MCF 10A (cell line): ENCODE data around the gene PIGC. TPM values are rescaled to one million over a fixed set of nuclear protein-coding genes. Genes with fewer than 3 reads are reported as not detected.

Experiments used
- Bru-seq: library from RNA; stranded (reverse); fragments of 400-500 nt; gene quantifications from one replicate; lab custom pipeline; 2021; lab: Mats Ljungman, UMichigan
- BruChase-seq, 2 experiments: library from RNA; stranded (reverse); fragments of 400-500 nt; gene quantifications; one replicate each; lab custom pipeline; 2021; lab: Mats Ljungman, UMichigan
- BruUV-seq: library from RNA; stranded (reverse); fragments of 400-500 nt; replicated peaks from 2 replicates; lab custom pipeline; 2021; lab: Mats Ljungman, UMichigan
- CTCF ChIA-PET: fragments of 300-600 bp; sonication (Branson Sonifier 250); formaldehyde crosslinking; extraction: SDS; loops from one replicate; lab custom pipeline; 2021; ENCODE audit warnings: antibody characterized with exemption, inconsistent platforms; lab: Yijun Ruan, JAX
- POLR2A ChIA-PET: fragments of 300-600, 350-650 bp; sonication (Branson Sonifier 250); formaldehyde crosslinking; extraction: SDS; loops from one replicate; lab custom pipeline; 2020; ENCODE audit warnings: antibody characterized with exemption, inconsistent platforms; lab: Yijun Ruan, JAX
- DNase-seq: peaks from one replicate; pipeline ENCODE4 v3.0.0-alpha.2; 2018; ENCODE audit not compliant: unreplicated experiment
- H3K27ac Mint-ChIP-seq: one replicate; pipeline ENCODE4 v1.8.0; 2022; ENCODE audit warnings: mild to moderate bottlenecking, low read depth, mixed read lengths; ENCODE audit not compliant: unreplicated experiment
- H3K27me3 Mint-ChIP-seq: one replicate; pipeline ENCODE4 v1.8.0; 2022; ENCODE audit warnings: mixed read lengths; ENCODE audit not compliant: insufficient read depth, unreplicated experiment
- H3K36me3 Mint-ChIP-seq: one replicate; pipeline ENCODE4 v1.8.0; 2022; ENCODE audit warnings: mild to moderate bottlenecking, moderate library complexity, mixed read lengths; ENCODE audit not compliant: insufficient read depth, unreplicated experiment
- H3K4me1 Mint-ChIP-seq: one replicate; pipeline ENCODE4 v1.8.0; 2022; ENCODE audit warnings: mixed read lengths; ENCODE audit not compliant: insufficient read depth, unreplicated experiment
- H3K4me3 Mint-ChIP-seq: one replicate; pipeline ENCODE4 v1.8.0; 2022; ENCODE audit warnings: mild to moderate bottlenecking, moderate library complexity, mixed read lengths; ENCODE audit not compliant: unreplicated experiment
- H3K9me3 Mint-ChIP-seq: one replicate; pipeline ENCODE4 v1.8.0; 2022; ENCODE audit warnings: mixed read lengths; ENCODE audit not compliant: unreplicated experiment
- intact Hi-C: fragments of 100-400 bp; cut with micrococcal nuclease; formaldehyde crosslinking; loops from 2 replicates; pipeline ENCODE4 v1.14.1; 2022
- long read RNA-seq: library from polyadenylated mRNA; stranded (forward); transcript quantifications from one replicate; pipeline ENCODE4 v2.0.0, GENCODE V29; 2022
- total RNA-seq: library from RNA; stranded (reverse); gene quantifications from 2 replicates; pipeline ENCODE4 v1.2.3, GENCODE V29; 2022
- TF ChIP-seq, protein P1 (sequence below): fragments of 200-600 bp; IDR thresholded peaks from one replicate; pipeline ENCODE4 v1.8.0; 2022; ENCODE audit warnings: antibody characterized with exemption, mild to moderate bottlenecking; ENCODE audit not compliant: unreplicated experiment

Gene PIGC
- total RNA-seq (20.2 and 23.1 TPM in 2 replicates), Bru-seq, nascent RNA (percentile 92 among the genes with signal in this experiment), BruChase-seq, experiment 1, labeled RNA remaining after a 6-hour chase (percentile 89 among the genes with signal in this experiment), BruChase-seq, experiment 2, labeled RNA remaining after a 2-hour chase (percentile 97 among the genes with signal in this experiment)
- long read RNA-seq, transcript PIGC-201 (2 exons, 1,447 nt), result major isoform, 41 of 53 reads
- long read RNA-seq, partial matches to known transcripts, result 2 of 53 reads
- long read RNA-seq, other reads (novel, unspliced or antisense), result 9 of 53 reads

- CTCF ChIA-PET, result interaction anchor here (0.6 to 10.2 kb wide), 56 partner anchors 10 to 1071 kb away, joined by 3 to 183 read pairs (median 4); partner anchors contain the start of genes C1orf105, DNM3 and SUCO
- POLR2A ChIA-PET, result interaction anchor here (0.7 to 1.6 kb wide), 14 partner anchors 9 to 276 kb away, joined by 3 to 4 read pairs (median 3); partner anchors contain the start of gene SUCO
- Mint-ChIP-seq H3K27me3 (no peaks in the 10 kb centered on the region), H3K4me1 (peaks cover 33% of the 10 kb centered on the region), H3K9me3 (no peaks in the 10 kb centered on the region), H3K36me3 (peaks cover 19% of the 10 kb centered on the region), H3K27ac (peak within 1 kb of the TSS; percentile 92), H3K4me3 (peak within 1 kb of the TSS; percentile 85)
- DNase-seq, result peak; percentile 93
- intact Hi-C loops, result loop anchor here (1.0 kb wide), 2 partner anchors 354 to 442 kb away; no protein-coding TSS in a partner anchor
- TSS peak; percentile 56 for BruUV-seq
- TF ChIP-seq, protein P1, sequence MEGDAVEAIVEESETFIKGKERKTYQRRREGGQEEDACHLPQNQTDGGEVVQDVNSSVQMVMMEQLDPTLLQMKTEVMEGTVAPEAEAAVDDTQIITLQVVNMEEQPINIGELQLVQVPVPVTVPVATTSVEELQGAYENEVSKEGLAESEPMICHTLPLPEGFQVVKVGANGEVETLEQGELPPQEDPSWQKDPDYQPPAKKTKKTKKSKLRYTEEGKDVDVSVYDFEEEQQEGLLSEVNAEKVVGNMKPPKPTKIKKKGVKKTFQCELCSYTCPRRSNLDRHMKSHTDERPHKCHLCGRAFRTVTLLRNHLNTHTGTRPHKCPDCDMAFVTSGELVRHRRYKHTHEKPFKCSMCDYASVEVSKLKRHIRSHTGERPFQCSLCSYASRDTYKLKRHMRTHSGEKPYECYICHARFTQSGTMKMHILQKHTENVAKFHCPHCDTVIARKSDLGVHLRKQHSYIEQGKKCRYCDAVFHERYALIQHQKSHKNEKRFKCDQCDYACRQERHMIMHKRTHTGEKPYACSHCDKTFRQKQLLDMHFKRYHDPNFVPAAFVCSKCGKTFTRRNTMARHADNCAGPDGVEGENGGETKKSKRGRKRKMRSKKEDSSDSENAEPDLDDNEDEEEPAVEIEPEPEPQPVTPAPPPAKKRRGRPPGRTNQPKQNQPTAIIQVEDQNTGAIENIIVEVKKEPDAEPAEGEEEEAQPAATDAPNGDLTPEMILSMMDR, result peak; percentile 87
Measured at GRCh38 chr1:172443666-172444453, at the start of gene PIGC. PIGC (minus strand) TSS chr1:172444069; CDS start chr1:172442622, 1,447 bp downstream.

DNA sequence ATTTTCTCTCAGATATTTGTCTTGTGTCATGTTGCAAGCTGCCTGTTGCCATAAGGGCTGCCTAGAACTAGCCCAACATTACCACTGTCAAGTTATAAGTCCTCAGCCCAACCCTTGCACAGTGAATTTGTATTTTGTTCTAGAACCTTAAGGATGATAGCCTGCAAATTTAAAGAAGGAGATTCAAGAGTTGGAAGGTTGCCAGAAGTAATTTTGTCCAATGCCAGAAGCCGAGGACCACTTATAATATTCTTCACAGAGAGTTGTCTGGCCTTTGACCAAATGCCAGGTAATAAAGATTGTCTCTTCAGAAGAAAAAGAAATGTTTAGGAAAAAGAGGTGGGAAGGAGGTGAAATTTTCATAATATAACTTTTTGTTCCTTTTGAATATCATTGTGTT lies 48.6 kb upstream of the PIGC start:
- intact Hi-C loops, result no loop called here
- BruUV-seq, result no TSS peak
- Mint-ChIP-seq H3K4me3 (no peak overlapping the region), H3K27ac (no peak overlapping the region), H3K4me1 (peaks cover 10% of the 10 kb centered on the region), H3K9me3 (no peaks in the 10 kb centered on the region), H3K36me3 (no peaks in the 10 kb centered on the region), H3K27me3 (peaks cover 27% of the 10 kb centered on the region)
- DNase-seq, result no peak
- POLR2A ChIA-PET, result no interaction called here
- TF ChIP-seq, protein P1, result no peak
- CTCF ChIA-PET, result interaction anchor here (0.6 to 0.7 kb wide), 3 partner anchors 25 to 979 kb away, joined by 3 read pairs; no protein-coding TSS in a partner anchor

DNA sequence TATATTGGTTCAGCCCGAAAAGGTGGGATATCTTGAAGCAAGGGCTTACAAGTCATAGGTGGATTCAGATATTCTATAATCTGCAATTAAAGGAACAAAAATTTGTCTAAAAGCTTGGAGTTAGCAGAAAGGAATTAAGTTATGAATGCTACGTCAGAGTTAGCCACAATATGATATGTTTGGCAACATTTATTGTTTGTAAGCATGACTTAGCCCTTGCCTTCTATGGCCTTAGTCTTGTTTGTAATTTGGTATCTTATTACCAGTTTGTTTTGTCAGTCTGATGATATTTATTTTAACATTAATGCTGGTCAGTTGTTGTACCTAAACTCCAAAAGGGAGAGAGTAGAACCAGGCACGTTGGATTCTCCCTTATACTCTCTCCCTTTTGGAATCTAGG lies 46.0 kb upstream of the PIGC start:
- TF ChIP-seq, protein P1, result no peak
- DNase-seq, result no peak
- ChIA-PET POLR2A (no interaction called here), CTCF (no interaction called here)
- H3K4me1 Mint-ChIP-seq, result no peaks in the 10 kb centered on the region
- H3K9me3 Mint-ChIP-seq, result no peaks in the 10 kb centered on the region
- H3K27me3 Mint-ChIP-seq, result peaks cover 45% of the 10 kb centered on the region
- no peak overlapping the region for H3K27ac Mint-ChIP-seq
- no peak overlapping the region for H3K4me3 Mint-ChIP-seq
- intact Hi-C loops, result no loop called here
- no peaks in the 10 kb centered on the region for H3K36me3 Mint-ChIP-seq
- no TSS peak for BruUV-seq

DNA sequence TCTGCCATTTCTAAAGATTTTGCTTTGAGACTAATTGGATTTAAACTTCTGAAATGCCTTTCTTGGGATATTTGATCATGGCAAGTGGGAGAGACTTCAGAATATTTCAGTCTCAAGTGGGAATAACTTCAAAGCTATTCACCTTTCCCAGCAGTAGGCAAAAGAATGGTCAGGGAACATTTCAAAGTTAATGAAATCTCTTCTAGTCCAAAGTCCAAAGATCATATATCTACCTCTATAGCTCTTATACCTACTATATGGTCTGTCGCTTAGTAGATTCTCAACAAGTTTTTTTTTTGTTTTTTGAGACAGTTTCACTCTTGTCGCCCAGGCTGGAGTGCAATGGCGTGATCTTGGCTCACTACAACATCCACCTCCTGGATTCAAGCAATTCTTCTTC lies 44.5 kb upstream of the PIGC start:
- Mint-ChIP-seq H3K9me3 (no peaks in the 10 kb centered on the region), H3K36me3 (no peaks in the 10 kb centered on the region), H3K4me1 (no peaks in the 10 kb centered on the region), H3K27ac (no peak overlapping the region), H3K27me3 (peaks cover 51% of the 10 kb centered on the region), H3K4me3 (no peak overlapping the region)
- ChIA-PET POLR2A (interaction anchor here (0.6 to 1.2 kb wide), 4 partner anchors 9 to 235 kb away, joined by 3 read pairs; partner anchors contain the start of gene SUCO), CTCF (interaction anchor here (0.5 to 1.4 kb wide), 5 partner anchors 10 to 231 kb away, joined by 3 to 5 read pairs (median 3); no protein-coding TSS in a partner anchor)
- TF ChIP-seq, protein P1, result no peak
- DNase-seq, result no peak
- intact Hi-C loops, result no loop called here
- BruUV-seq, result no TSS peak
